HEK293 (cell line): ENCODE results near the gene PSEN2.

Experiments
- GLI4 ChIP-seq: fragments of 450-650 bp; formaldehyde crosslinking; IDR thresholded peaks from 2 replicates; pipeline ENCODE4 v1.5.1; 2016; ENCODE audit warnings: missing biosample characterization, missing genetic modification characterization
- KLF9 ChIP-seq: fragments of 450-650 bp; formaldehyde crosslinking; IDR thresholded peaks from 2 replicates; pipeline ENCODE4 v1.5.1; 2016; ENCODE audit warnings: missing biosample characterization, missing genetic modification characterization, low read depth
- TCF7L2 ChIP-seq: IDR thresholded peaks from 2 replicates; pipeline ENCODE4 v1.6.1; 2011; ENCODE audit warnings: low read depth, mild to moderate bottlenecking, inconsistent platforms, low read length, moderate library complexity, borderline replicate concordance
- ZNF112 ChIP-seq: fragments of 450-650 bp; formaldehyde crosslinking; IDR thresholded peaks from 2 replicates; pipeline ENCODE4 v1.5.0; 2017; ENCODE audit warnings: missing biosample characterization, missing genetic modification characterization
- ZNF133 ChIP-seq: fragments of 450-650 bp; formaldehyde crosslinking; IDR thresholded peaks from 2 replicates; pipeline ENCODE4 v1.5.1; 2016; ENCODE audit warnings: missing biosample characterization, missing genetic modification characterization
- ZNF211 ChIP-seq: fragments of 450-650 bp; formaldehyde crosslinking; IDR thresholded peaks from 2 replicates; pipeline ENCODE4 v1.5.1; 2016; ENCODE audit warnings: low read depth, missing biosample characterization, missing genetic modification characterization
- ZNF335 ChIP-seq: fragments of 450-650 bp; formaldehyde crosslinking; conservative IDR thresholded peaks from 2 replicates; pipeline ENCODE4 v1.5.1; 2016; ENCODE audit warnings: missing biosample characterization, missing genetic modification characterization
- ZNF670 ChIP-seq: fragments of 450-650 bp; formaldehyde crosslinking; IDR thresholded peaks from 2 replicates; pipeline ENCODE4 v1.5.1; 2016; ENCODE audit warnings: missing biosample characterization, missing genetic modification characterization, low read depth
- ZNF76 ChIP-seq: fragments of 450-650 bp; formaldehyde crosslinking; IDR thresholded peaks from 2 replicates; pipeline ENCODE4; 2016; ENCODE audit warnings: low read depth, missing biosample characterization, missing genetic modification characterization, borderline replicate concordance
- ZNF791 ChIP-seq: fragments of 450-650 bp; formaldehyde crosslinking; IDR thresholded peaks from 2 replicates; pipeline ENCODE4 v1.5.1; 2016; ENCODE audit warnings: missing biosample characterization, missing genetic modification characterization
- ZNF830 ChIP-seq: fragments of 450-650 bp; IDR thresholded peaks from 2 replicates; pipeline ENCODE4 v1.5.0; 2018; ENCODE audit warnings: missing biosample characterization, missing genetic modification characterization, low read depth, mild to moderate bottlenecking, moderate library complexity
- TF ChIP-seq, protein P1 (sequence below): fragments of 450-650 bp; formaldehyde crosslinking; IDR thresholded peaks from 2 replicates; pipeline ENCODE4 v1.5.1; 2016; ENCODE audit warnings: missing biosample characterization, missing genetic modification characterization
- TF ChIP-seq, protein P2 (sequence below): fragments of 450-650 bp; IDR thresholded peaks from 2 replicates; pipeline ENCODE4 v1.5.1; 2018; ENCODE audit warnings: missing biosample characterization, mild to moderate bottlenecking, missing genetic modification characterization
- TF ChIP-seq, protein P3 (sequence below): fragments of 450-650 bp; formaldehyde crosslinking; IDR thresholded peaks from 2 replicates; pipeline ENCODE4 v1.5.1; 2016; ENCODE audit warnings: missing biosample characterization, missing genetic modification characterization

DNA sequence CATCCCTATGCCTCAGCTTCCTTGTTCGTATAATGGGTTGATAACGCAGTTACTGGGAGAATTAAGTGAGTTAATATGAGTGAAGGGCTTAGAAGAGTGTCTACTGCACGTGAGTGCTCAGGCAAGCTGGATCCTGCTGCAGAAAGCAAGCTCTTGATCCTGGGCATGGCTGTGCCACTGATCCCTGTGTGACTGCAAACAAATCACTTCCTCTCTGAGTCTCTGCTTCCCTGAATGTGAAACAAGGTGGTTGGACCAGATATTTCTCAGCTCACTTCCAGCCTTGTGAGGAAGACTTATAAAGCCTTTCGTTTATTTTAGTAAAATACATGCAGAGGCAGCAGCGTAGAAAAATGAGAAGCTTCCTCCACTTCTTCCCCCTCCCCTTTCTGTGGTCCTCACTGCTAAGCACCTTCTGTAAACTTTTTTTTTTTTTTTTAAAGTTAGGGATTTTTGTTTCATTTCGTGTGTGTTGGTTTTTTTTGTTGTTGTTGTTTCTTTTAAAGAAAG, 13.8 kb downstream of the PSEN2 start:
- TF ChIP-seq TCF7L2 (no peak), ZNF112 (tag by site-specific recombination) (no peak), ZNF791 (tag by site-specific recombination) (no peak), ZNF335 (tag by site-specific recombination) (no peak), KLF9 (tag by site-specific recombination) (no peak), ZNF211 (no peak), ZNF670 (tag by site-specific recombination) (no peak), ZNF76 (tag by site-specific recombination) (no peak), ZNF830 (tag by site-specific recombination) (no peak), GLI4 (no peak), ZNF133 (tag by site-specific recombination) (no peak)
- TF ChIP-seq, protein P1, sequence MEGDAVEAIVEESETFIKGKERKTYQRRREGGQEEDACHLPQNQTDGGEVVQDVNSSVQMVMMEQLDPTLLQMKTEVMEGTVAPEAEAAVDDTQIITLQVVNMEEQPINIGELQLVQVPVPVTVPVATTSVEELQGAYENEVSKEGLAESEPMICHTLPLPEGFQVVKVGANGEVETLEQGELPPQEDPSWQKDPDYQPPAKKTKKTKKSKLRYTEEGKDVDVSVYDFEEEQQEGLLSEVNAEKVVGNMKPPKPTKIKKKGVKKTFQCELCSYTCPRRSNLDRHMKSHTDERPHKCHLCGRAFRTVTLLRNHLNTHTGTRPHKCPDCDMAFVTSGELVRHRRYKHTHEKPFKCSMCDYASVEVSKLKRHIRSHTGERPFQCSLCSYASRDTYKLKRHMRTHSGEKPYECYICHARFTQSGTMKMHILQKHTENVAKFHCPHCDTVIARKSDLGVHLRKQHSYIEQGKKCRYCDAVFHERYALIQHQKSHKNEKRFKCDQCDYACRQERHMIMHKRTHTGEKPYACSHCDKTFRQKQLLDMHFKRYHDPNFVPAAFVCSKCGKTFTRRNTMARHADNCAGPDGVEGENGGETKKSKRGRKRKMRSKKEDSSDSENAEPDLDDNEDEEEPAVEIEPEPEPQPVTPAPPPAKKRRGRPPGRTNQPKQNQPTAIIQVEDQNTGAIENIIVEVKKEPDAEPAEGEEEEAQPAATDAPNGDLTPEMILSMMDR (tag by site-specific recombination) = no peak
- TF ChIP-seq, protein P2, sequence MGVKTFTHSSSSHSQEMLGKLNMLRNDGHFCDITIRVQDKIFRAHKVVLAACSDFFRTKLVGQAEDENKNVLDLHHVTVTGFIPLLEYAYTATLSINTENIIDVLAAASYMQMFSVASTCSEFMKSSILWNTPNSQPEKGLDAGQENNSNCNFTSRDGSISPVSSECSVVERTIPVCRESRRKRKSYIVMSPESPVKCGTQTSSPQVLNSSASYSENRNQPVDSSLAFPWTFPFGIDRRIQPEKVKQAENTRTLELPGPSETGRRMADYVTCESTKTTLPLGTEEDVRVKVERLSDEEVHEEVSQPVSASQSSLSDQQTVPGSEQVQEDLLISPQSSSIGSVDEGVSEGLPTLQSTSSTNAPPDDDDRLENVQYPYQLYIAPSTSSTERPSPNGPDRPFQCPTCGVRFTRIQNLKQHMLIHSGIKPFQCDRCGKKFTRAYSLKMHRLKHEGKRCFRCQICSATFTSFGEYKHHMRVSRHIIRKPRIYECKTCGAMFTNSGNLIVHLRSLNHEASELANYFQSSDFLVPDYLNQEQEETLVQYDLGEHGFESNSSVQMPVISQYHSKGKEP (tag by site-specific recombination) = no peak
- TF ChIP-seq, protein P3, sequence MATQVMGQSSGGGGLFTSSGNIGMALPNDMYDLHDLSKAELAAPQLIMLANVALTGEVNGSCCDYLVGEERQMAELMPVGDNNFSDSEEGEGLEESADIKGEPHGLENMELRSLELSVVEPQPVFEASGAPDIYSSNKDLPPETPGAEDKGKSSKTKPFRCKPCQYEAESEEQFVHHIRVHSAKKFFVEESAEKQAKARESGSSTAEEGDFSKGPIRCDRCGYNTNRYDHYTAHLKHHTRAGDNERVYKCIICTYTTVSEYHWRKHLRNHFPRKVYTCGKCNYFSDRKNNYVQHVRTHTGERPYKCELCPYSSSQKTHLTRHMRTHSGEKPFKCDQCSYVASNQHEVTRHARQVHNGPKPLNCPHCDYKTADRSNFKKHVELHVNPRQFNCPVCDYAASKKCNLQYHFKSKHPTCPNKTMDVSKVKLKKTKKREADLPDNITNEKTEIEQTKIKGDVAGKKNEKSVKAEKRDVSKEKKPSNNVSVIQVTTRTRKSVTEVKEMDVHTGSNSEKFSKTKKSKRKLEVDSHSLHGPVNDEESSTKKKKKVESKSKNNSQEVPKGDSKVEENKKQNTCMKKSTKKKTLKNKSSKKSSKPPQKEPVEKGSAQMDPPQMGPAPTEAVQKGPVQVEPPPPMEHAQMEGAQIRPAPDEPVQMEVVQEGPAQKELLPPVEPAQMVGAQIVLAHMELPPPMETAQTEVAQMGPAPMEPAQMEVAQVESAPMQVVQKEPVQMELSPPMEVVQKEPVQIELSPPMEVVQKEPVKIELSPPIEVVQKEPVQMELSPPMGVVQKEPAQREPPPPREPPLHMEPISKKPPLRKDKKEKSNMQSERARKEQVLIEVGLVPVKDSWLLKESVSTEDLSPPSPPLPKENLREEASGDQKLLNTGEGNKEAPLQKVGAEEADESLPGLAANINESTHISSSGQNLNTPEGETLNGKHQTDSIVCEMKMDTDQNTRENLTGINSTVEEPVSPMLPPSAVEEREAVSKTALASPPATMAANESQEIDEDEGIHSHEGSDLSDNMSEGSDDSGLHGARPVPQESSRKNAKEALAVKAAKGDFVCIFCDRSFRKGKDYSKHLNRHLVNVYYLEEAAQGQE (tag by site-specific recombination) = no peak
